Stimulated activated CD4-positive, alpha-beta T cell treated with anti-CD3 and anti-CD28 coated beads, Interleukin-15, amount 100 ng/mL, for 1 hour (primary cell): ENCODE measurements around the gene GHSR.

Experiments
- DNase-seq, 2 donors: peaks; one replicate each; pipeline ENCODE4 v3.0.0-alpha.2; 2020; ENCODE audit warnings: low read depth in 1 of 2, low spot score in 1 of 2

The GHSR gene

GRCh38 chr3:172441581-172441980 is 6.7 kb downstream of the GHSR start:
- DNase-seq: no peak

GRCh38 chr3:172438186-172438585 is 10.1 kb downstream of the GHSR start:
- DNase-seq: no peak

- no peak for DNase-seq
Observed at GRCh38 chr3:172437713-172438112, 10.5 kb downstream of the GHSR start.

- DNase-seq: no peak
Observed at GRCh38 chr3:172415323-172415722, 32.9 kb downstream of the GHSR start.

- DNase-seq: no peak
Observed at GRCh38 chr3:172411478-172411947, 36.7 kb downstream of the GHSR start.

GRCh38 chr3:172410702-172411477 is 37.4 kb downstream of the GHSR start:
- no peak for DNase-seq

- no peak for DNase-seq
Observed at GRCh38 chr3:172407872-172408271, 40.4 kb downstream of the GHSR start.

- no peak for DNase-seq
Observed at GRCh38 chr3:172405914-172406313, 42.3 kb downstream of the GHSR start.

- no peak for DNase-seq
Observed at GRCh38 chr3:172404237-172404962, 43.9 kb downstream of the GHSR start.

- DNase-seq: no peak
Observed at GRCh38 chr3:172402892-172403643, 45.2 kb downstream of the GHSR start.

GRCh38 chr3:172402090-172402489 is 46.2 kb downstream of the GHSR start:
- DNase-seq: no peak

- no peak for DNase-seq
Observed at GRCh38 chr3:172398484-172398883, 49.8 kb downstream of the GHSR start.

GRCh38 chr3:172397716-172398405 is 50.4 kb downstream of the GHSR start:
- DNase-seq: no peak

GRCh38 chr3:172396400-172396799 is 51.9 kb downstream of the GHSR start:
- no peak for DNase-seq

GRCh38 chr3:172394692-172395091 is 53.6 kb downstream of the GHSR start:
- DNase-seq: no peak
